HepG2 (cell line): ENCODE data around the gene CAPS. TPM values are rescaled to one million over a fixed set of nuclear protein-coding genes. Genes with fewer than 3 reads are reported as not detected.

Source experiments
- ATAC-seq: fragments of 200-7000 bp; cut with Tn5 transposase; 3 replicates; pipeline ENCODE4 v1.9.1; 2020; ENCODE audit warnings: mild to moderate bottlenecking, moderate library complexity
- BruUV-seq: library from RNA; stranded (reverse); fragments of 400-500 nt; replicated peaks from 2 replicates; lab custom pipeline; 2021; lab: Mats Ljungman, UMichigan
- CTCF ChIA-PET: fragments of 300-600 bp; formaldehyde crosslinking; extraction: SDS; loops from one replicate; lab custom pipeline; 2021; ENCODE audit warnings: low total read pairs, inconsistent platforms, low intra/inter-chr PET ratio; lab: Yijun Ruan, JAX
- POLR2A ChIA-PET: fragments of 350-600 bp; sonication (Branson Sonifier 250); formaldehyde crosslinking; loops from one replicate; lab custom pipeline; 2020; ENCODE audit warnings: antibody characterized with exemption, inconsistent platforms; lab: Yijun Ruan, JAX
- DNase-seq: peaks from one replicate; pipeline ENCODE4 v3.0.0-alpha.2; 2015; ENCODE audit warnings: low spot score
- FAIRE-seq: peaks from 3 replicates; lab custom pipeline; 2011; peaks lifted over from hg19 to GRCh38; lab: Jason Lieb, UNC
- H2AFZ ChIP-seq: one replicate; pipeline ENCODE4 v1.6.1; 2011; ENCODE audit warnings: low read length, inconsistent platforms
- H3K27ac ChIP-seq: fragments of 300-600 bp; 3 replicates; pipeline ENCODE4 v1.8.0; 2011; ENCODE audit warnings: mixed run types, mild to moderate bottlenecking, mixed read lengths, low read length, inconsistent platforms; ENCODE audit not compliant: insufficient read depth; ENCODE audit errors: extremely low read length
- H3K27me3 ChIP-seq, 2 experiments: fragments of 200-600 bp in 1 of 2; 2 replicates in 1 of 2; 3 replicates in 1 of 2; pipeline versions ENCODE4 v1.6.0 to v1.8.0; 2011; ENCODE audit warnings: low read length in 2 of 2, mild to moderate bottlenecking in 2 of 2, moderate library complexity in 2 of 2, inconsistent platforms in 1 of 2; ENCODE audit not compliant: insufficient read depth in 2 of 2, control insufficient read depth in 1 of 2
- H3K36me3 ChIP-seq, 2 experiments: fragments of 200-600 bp in 1 of 2; replicated peaks in 1 of 2; 2 replicates in 1 of 2; 3 replicates in 1 of 2; pipeline versions ENCODE4 v1.5.1 to v1.8.0; 2011; ENCODE audit warnings: low read length in 2 of 2, inconsistent platforms in 1 of 2; ENCODE audit not compliant: insufficient read depth in 2 of 2, control insufficient read depth in 1 of 2
- H3K4me1 ChIP-seq: 2 replicates; pipeline ENCODE4 v1.5.1; 2012; ENCODE audit warnings: low read length, inconsistent platforms; ENCODE audit not compliant: insufficient read depth
- H3K4me2 ChIP-seq: 2 replicates; pipeline ENCODE4 v1.6.0; 2011; ENCODE audit warnings: low read depth, low read length, inconsistent platforms
- H3K4me3 ChIP-seq, 3 experiments: fragments of 200-600 bp in 1 of 3; sonication (generic), shearing (Covaris generic) in 1 of 3; replicated peaks in 1 of 3; 2 replicates each; pipeline ENCODE4 v1.5.1; 2011 to 2016; ENCODE audit warnings: low read length in 3 of 3, inconsistent platforms in 2 of 3, low read depth in 2 of 3, mild to moderate bottlenecking in 2 of 3, control low read depth in 1 of 3, mixed read lengths in 1 of 3; ENCODE audit not compliant: insufficient read depth in 1 of 3
- H3K79me2 ChIP-seq: one replicate; pipeline ENCODE4 v1.6.1; 2011; ENCODE audit warnings: low read length, inconsistent platforms; ENCODE audit not compliant: insufficient read depth
- H3K9ac ChIP-seq: 2 replicates; pipeline ENCODE4 v1.6.0; 2011; ENCODE audit warnings: mild to moderate bottlenecking, low read depth, low read length, inconsistent platforms; ENCODE audit not compliant: insufficient read depth
- H3K9me3 ChIP-seq: 2 replicates; pipeline ENCODE4 v1.5.1; 2012; ENCODE audit warnings: mild to moderate bottlenecking, low read length
- H4K20me1 ChIP-seq: 2 replicates; pipeline ENCODE4 v1.6.0; 2011; ENCODE audit warnings: inconsistent platforms, mild to moderate bottlenecking, low read length, moderate library complexity; ENCODE audit not compliant: insufficient read depth
- GATA4 ChIP-seq: sonication (generic); IDR thresholded peaks from 2 replicates; pipeline ENCODE4 v1.6.1; 2016; ENCODE audit warnings: antibody characterized with exemption, low read depth, borderline replicate concordance
- GLI4 ChIP-seq: sonication (generic); formaldehyde crosslinking; IDR thresholded peaks from 2 replicates; pipeline ENCODE4 v1.5.1; 2020; ENCODE audit warnings: missing genetic modification reagents, mild to moderate bottlenecking, moderate library complexity, borderline replicate concordance
- KDM4B ChIP-seq: sonication (generic); formaldehyde crosslinking; IDR thresholded peaks from 2 replicates; pipeline ENCODE4 v1.4.0; 2020; ENCODE audit warnings: missing genetic modification reagents
- KMT2A ChIP-seq: sonication (generic); formaldehyde crosslinking; IDR thresholded peaks from 2 replicates; pipeline ENCODE4 v1.4.0; 2020; ENCODE audit warnings: missing genetic modification reagents
- TAF1 ChIP-seq: sonication (generic); formaldehyde crosslinking; IDR thresholded peaks from 2 replicates; pipeline ENCODE4 v1.4.0; 2020; ENCODE audit warnings: missing genetic modification reagents
- ZBTB21 ChIP-seq: sonication (generic); formaldehyde crosslinking; IDR thresholded peaks from 2 replicates; pipeline ENCODE4 v1.4.0; 2020; ENCODE audit warnings: missing genetic modification reagents
- ZKSCAN1 ChIP-seq: fragments of 150-350 bp; IDR thresholded peaks from 2 replicates; pipeline ENCODE4 v1.6.1; 2014; ENCODE audit warnings: low read length
- ZNF24 ChIP-seq: fragments of 450-650 bp; IDR thresholded peaks from 2 replicates; pipeline ENCODE4 v1.6.1; 2017; ENCODE audit warnings: antibody characterized with exemption, mild to moderate bottlenecking
- ZNF264 ChIP-seq: sonication (generic); formaldehyde crosslinking; IDR thresholded peaks from 2 replicates; pipeline ENCODE4 v1.4.0; 2020; ENCODE audit warnings: missing genetic modification reagents
- ZNF446 ChIP-seq: sonication (generic); formaldehyde crosslinking; IDR thresholded peaks from 2 replicates; pipeline ENCODE4 v1.5.0; 2020; ENCODE audit warnings: mild to moderate bottlenecking, missing genetic modification reagents
- ZNF496 ChIP-seq: sonication (generic); formaldehyde crosslinking; IDR thresholded peaks from 2 replicates; pipeline ENCODE4 v1.8.1; 2023; ENCODE audit warnings: mild to moderate bottlenecking, moderate library complexity, missing genetic modification reagents; ENCODE audit not compliant: insufficient replicate concordance
- ZNF564 ChIP-seq: sonication (generic); formaldehyde crosslinking; IDR thresholded peaks from 2 replicates; pipeline ENCODE4 v1.8.1; 2023; ENCODE audit warnings: mild to moderate bottlenecking, missing genetic modification reagents
- ZNF780A ChIP-seq: sonication (generic); formaldehyde crosslinking; IDR thresholded peaks from 2 replicates; pipeline ENCODE4 v1.8.0; 2022; ENCODE audit warnings: mild to moderate bottlenecking, missing genetic modification reagents, moderate library complexity
- ZZZ3 ChIP-seq: sonication (generic); formaldehyde crosslinking; IDR thresholded peaks from 2 replicates; pipeline ENCODE4 v1.4.0; 2020; ENCODE audit warnings: missing genetic modification reagents, mild to moderate bottlenecking, borderline replicate concordance
- WGBS: methylation state at CpG from one replicate; pipeline ENCODE4 v1.1.6; 2017; ENCODE audit warnings: low lambda C conversion rate; 5-methylcytosine and 5-hydroxymethylcytosine counted together
- in situ Hi-C: cut with HindIII; loops from 2 replicates; pipeline ENCODE4 v1.10.0; 2017; ENCODE audit warnings: low pct_unique_long_range_greater_than_20kb; ENCODE audit not compliant: extremely low pct_ligation_motif_present
- intact Hi-C: fragments of 100-400 bp; cut with micrococcal nuclease; formaldehyde crosslinking; loops from one replicate; pipeline ENCODE4 v1.10.0; 2022; ENCODE audit not compliant: unreplicated experiment
- polyA plus RNA-seq, 8 experiments: library from polyadenylated mRNA; depleted of rRNA in 3 of 8; stranded (reverse) in 7 of 8; unstranded in 1 of 8; fragments of >200 nt; fragmentation: Illumina TruSeq in 4 of 8; extraction: Trizol in 4 of 8; gene quantifications; 2 replicates each; pipeline versions ENCODE4 v1.2.1 to v1.2.3, GENCODE V29; 2011 to 2016; ENCODE audit warnings: low read depth in 4 of 8, missing spikeins in 1 of 8, mixed read lengths in 1 of 8; ENCODE audit not compliant: insufficient read depth in 1 of 8
- total RNA-seq, 5 experiments: library from RNA; depleted of rRNA; stranded (reverse); fragments of >200 nt; fragmentation: Illumina TruSeq; extraction: Trizol; gene quantifications; 2 replicates each; pipeline ENCODE4 v1.2.3, GENCODE V29; 2016; ENCODE audit warnings: low read depth in 1 of 5
- TF ChIP-seq, protein P1 (sequence below): sonication (generic); formaldehyde crosslinking; IDR thresholded peaks from 2 replicates; pipeline ENCODE4 v1.4.0; 2020; ENCODE audit warnings: low read depth, missing genetic modification reagents
- TF ChIP-seq, protein P2 (sequence below): IDR thresholded peaks from 2 replicates; pipeline ENCODE4 v1.6.1; 2016; ENCODE audit warnings: mild to moderate bottlenecking
- TF ChIP-seq, protein P3 (sequence below): sonication (generic); formaldehyde crosslinking; IDR thresholded peaks from 2 replicates; pipeline ENCODE4 v1.5.1; 2020; ENCODE audit warnings: mild to moderate bottlenecking, missing genetic modification reagents, moderate library complexity

CAPS gene
- total and polyA plus RNA-seq, 2 of the 13 experiments (the other 11 are each of a cell fraction or from before 2014, with no cell fraction given) = 3.1 TPM

- Histone ChIP-seq H3K4me3 (no peak overlapping the region), H3K27ac (peak overlapping the region; percentile 40), H2AFZ (no peak overlapping the region), H3K9ac (no peak overlapping the region), H4K20me1 (no peaks in the 10 kb centered on the region), H3K27me3 (no peaks in the 10 kb centered on the region), H3K9me3 (no peaks in the 10 kb centered on the region), H3K4me1 (peaks cover 82% of the 10 kb centered on the region), H3K79me2 (no peaks in the 10 kb centered on the region), H3K36me3 (no peaks in the 10 kb centered on the region), H3K4me2 (no peak overlapping the region)
- intact Hi-C loops = no loop called here
- ChIA-PET POLR2A (interaction anchor here (1.2 to 2.1 kb wide), 2 partner anchors 21 to 54 kb away, joined by 4 to 8 read pairs; partner anchors contain the start of gene NDUFA11), CTCF (no interaction called here)
- BruUV-seq = no TSS peak
- no peak for DNase-seq
- 89% methylated on average over 6 of the region's 9 CpGs for WGBS
- in situ Hi-C loops = no loop called here
- no peak for ATAC-seq
- no peak for FAIRE-seq
- TF ChIP-seq, protein P1, sequence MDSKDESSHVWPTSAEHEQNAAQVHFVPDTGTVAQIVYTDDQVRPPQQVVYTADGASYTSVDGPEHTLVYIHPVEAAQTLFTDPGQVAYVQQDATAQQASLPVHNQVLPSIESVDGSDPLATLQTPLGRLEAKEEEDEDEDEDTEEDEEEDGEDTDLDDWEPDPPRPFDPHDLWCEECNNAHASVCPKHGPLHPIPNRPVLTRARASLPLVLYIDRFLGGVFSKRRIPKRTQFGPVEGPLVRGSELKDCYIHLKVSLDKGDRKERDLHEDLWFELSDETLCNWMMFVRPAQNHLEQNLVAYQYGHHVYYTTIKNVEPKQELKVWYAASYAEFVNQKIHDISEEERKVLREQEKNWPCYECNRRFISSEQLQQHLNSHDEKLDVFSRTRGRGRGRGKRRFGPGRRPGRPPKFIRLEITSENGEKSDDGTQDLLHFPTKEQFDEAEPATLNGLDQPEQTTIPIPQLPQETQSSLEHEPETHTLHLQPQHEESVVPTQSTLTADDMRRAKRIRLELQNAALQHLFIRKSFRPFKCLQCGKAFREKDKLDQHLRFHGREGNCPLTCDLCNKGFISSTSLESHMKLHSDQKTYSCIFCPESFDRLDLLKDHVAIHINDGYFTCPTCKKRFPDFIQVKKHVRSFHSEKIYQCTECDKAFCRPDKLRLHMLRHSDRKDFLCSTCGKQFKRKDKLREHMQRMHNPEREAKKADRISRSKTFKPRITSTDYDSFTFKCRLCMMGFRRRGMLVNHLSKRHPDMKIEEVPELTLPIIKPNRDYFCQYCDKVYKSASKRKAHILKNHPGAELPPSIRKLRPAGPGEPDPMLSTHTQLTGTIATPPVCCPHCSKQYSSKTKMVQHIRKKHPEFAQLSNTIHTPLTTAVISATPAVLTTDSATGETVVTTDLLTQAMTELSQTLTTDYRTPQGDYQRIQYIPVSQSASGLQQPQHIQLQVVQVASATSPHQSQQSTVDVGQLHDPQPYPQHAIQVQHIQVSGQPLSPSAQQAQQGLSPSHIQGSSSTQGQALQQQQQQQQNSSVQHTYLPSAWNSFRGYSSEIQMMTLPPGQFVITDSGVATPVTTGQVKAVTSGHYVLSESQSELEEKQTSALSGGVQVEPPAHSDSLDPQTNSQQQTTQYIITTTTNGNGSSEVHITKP (CRISPR knock-in tag) = no peak
- TF ChIP-seq ZBTB21 (CRISPR knock-in tag) (no peak), TAF1 (CRISPR knock-in tag) (no peak), ZZZ3 (CRISPR knock-in tag) (no peak), ZNF446 (CRISPR knock-in tag) (no peak), ZNF496 (CRISPR knock-in tag) (no peak), GLI4 (CRISPR knock-in tag) (no peak), ZNF780A (CRISPR knock-in tag) (no peak), ZKSCAN1 (no peak), ZNF264 (peak; percentile 99), ZNF24 (no peak), GATA4 (no peak), KMT2A (no peak), ZNF564 (CRISPR knock-in tag) (no peak), KDM4B (CRISPR knock-in tag) (no peak)
- TF ChIP-seq, protein P2, sequence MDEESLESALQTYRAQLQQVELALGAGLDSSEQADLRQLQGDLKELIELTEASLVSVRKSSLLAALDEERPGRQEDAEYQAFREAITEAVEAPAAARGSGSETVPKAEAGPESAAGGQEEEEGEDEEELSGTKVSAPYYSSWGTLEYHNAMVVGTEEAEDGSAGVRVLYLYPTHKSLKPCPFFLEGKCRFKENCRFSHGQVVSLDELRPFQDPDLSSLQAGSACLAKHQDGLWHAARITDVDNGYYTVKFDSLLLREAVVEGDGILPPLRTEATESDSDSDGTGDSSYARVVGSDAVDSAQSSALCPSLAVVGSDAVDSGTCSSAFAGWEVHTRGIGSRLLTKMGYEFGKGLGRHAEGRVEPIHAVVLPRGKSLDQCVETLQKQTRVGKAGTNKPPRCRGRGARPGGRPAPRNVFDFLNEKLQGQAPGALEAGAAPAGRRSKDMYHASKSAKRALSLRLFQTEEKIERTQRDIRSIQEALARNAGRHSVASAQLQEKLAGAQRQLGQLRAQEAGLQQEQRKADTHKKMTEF (CRISPR knock-in tag) = no peak
- TF ChIP-seq, protein P3, sequence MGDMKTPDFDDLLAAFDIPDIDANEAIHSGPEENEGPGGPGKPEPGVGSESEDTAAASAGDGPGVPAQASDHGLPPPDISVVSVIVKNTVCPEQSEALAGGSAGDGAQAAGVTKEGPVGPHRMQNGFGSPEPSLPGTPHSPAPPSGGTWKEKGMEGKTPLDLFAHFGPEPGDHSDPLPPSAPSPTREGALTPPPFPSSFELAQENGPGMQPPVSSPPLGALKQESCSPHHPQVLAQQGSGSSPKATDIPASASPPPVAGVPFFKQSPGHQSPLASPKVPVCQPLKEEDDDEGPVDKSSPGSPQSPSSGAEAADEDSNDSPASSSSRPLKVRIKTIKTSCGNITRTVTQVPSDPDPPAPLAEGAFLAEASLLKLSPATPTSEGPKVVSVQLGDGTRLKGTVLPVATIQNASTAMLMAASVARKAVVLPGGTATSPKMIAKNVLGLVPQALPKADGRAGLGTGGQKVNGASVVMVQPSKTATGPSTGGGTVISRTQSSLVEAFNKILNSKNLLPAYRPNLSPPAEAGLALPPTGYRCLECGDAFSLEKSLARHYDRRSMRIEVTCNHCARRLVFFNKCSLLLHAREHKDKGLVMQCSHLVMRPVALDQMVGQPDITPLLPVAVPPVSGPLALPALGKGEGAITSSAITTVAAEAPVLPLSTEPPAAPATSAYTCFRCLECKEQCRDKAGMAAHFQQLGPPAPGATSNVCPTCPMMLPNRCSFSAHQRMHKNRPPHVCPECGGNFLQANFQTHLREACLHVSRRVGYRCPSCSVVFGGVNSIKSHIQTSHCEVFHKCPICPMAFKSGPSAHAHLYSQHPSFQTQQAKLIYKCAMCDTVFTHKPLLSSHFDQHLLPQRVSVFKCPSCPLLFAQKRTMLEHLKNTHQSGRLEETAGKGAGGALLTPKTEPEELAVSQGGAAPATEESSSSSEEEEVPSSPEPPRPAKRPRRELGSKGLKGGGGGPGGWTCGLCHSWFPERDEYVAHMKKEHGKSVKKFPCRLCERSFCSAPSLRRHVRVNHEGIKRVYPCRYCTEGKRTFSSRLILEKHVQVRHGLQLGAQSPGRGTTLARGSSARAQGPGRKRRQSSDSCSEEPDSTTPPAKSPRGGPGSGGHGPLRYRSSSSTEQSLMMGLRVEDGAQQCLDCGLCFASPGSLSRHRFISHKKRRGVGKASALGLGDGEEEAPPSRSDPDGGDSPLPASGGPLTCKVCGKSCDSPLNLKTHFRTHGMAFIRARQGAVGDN = peak; percentile 64
These were observed 31.6 kb upstream of the CAPS start for GRCh38 chr19:5882421-5882968.
